ENCODE data around the gene MGARP.

GRCh38 chr4:139274790-139275189, 5.2 kb downstream of the MGARP start:
- TF ChIP-seq CTCF (conservative IDR thresholded peaks at IDR 0.05; ENCODE audit: low read depth in 2 of 2): no peak
- no peak for TF ChIP-seq JUNB (IDR thresholded peaks at IDR 0.05; ENCODE audit: unreplicated experiment)
- no peak for TF ChIP-seq REST (IDR thresholded peaks at IDR 0.05; ENCODE audit: unreplicated experiment)
- TF ChIP-seq EZH2phosphoT487 (IDR thresholded peaks at IDR 0.05; ENCODE audit: unreplicated experiment): no peak
- no peak for TF ChIP-seq POLR2AphosphoS5 (IDR thresholded peaks at IDR 0.05; ENCODE audit: low read depth)
- TF ChIP-seq CREB1 (CRISPR knock-in tag; IDR thresholded peaks at IDR 0.05; ENCODE audit: low read depth): no peak
- TF ChIP-seq EZH2 (IDR thresholded peaks at IDR 0.05; ENCODE audit: low read depth, unreplicated experiment): no peak
- no peak for TF ChIP-seq ETS1 (IDR thresholded peaks at IDR 0.05)
- TF ChIP-seq ZNF114 (CRISPR knock-in tag; IDR thresholded peaks at IDR 0.05): no peak
- no peak for TF ChIP-seq NANOG (IDR thresholded peaks at IDR 0.05; ENCODE audit: borderline replicate concordance)
- no peak for TF ChIP-seq ZNF462 (CRISPR knock-in tag; IDR thresholded peaks at IDR 0.05)
- no peak for TF ChIP-seq ZNF331 (CRISPR knock-in tag; IDR thresholded peaks at IDR 0.05; ENCODE audit: low read depth)
- no peak for TF ChIP-seq STAT1 (IDR thresholded peaks at IDR 0.05; ENCODE audit: unreplicated experiment)
